ENCODE results near the gene ANKZF1.

Gene ANKZF1

DNA sequence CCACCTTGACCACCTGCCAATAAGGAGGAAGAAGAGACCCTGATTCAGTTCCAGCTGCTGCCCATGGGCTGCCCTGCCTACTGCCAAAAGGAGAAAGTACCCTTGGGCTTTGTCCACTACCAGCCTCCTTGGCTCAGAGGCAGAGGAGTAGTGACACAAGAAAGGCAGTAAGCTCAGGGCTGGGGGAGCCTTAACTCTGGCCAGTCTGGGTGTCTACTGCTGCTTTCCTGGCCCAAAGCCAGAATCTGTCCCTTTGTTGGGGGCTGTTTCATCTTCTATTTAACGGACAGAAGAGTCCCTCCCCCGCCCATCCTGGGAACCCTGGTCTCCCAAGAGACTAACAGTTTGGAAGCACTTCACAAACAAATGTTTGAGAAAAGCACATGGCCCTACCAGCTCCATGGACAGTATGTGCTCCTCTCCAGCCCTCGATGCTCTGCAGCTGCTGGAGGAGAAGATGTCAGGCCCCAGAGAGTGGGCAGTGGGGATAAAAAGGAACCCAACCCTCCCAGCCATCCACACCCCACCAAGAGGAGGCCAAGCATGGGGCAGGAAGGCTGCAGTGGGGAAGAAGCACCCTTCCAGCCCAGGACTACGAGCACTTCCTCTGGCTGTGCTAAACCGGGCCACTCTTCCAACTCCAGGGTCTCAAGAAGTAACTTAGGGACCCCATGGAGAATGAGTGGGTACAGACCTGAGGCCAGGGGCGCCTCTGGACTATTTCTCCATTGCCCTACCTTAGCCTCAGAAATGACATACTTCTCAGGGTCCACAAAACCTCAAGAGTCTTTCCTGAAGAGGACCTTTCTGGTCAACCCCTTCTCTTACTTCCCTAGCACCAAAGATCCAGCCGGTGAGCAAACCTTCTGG is 1.3 kb upstream of the ANKZF1 start:
- no peak for DNase-seq (ENCODE audit: low spot score)

DNA sequence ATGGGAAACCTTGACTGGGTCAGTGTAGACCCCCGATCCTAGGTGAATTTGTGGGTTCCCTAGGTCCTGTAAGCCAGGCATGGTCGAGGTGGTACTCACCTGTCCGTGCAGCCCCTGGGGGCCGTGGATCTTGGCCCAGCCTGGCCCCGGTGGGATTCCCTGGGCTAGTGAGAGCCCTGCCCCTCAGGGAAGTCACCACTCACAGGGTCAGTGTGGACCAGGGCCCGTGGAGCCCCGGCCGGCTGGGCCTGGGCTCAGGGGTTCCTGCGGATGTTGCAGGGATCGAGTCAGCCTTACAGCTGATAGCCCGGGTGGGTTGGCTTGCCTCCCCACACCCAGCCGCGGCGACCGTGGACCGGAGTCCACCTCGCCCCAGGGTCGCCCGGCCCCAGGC is 698 bp upstream of the ANKZF1 start:
- no peak for DNase-seq (ENCODE audit: low spot score)

GRCh38 chr2:219230059-219230540 is 494 bp downstream of the ANKZF1 start:
- DNase-seq (ENCODE audit: low spot score): peak; percentile 59

DNA sequence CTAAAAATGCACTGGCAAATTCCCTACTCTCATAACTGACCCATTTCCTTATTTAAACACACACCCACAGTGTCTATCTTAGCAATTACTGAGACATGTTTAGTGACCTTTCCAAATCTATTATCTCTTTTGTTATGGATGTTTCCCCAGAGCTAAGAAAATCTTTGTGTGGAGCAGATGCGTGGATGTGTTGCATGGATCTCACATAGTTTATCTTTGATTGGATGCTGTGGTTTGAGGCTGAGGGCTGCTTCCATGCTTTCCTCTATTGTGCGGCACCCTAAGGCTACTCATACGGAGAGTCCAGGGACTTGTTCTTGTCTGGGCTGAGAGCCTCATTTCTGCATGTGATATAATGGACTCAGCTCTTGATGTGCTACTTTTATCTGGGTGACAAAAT is 4.7 kb downstream of the ANKZF1 start:
- DNase-seq (ENCODE audit: low spot score): no peak

DNA sequence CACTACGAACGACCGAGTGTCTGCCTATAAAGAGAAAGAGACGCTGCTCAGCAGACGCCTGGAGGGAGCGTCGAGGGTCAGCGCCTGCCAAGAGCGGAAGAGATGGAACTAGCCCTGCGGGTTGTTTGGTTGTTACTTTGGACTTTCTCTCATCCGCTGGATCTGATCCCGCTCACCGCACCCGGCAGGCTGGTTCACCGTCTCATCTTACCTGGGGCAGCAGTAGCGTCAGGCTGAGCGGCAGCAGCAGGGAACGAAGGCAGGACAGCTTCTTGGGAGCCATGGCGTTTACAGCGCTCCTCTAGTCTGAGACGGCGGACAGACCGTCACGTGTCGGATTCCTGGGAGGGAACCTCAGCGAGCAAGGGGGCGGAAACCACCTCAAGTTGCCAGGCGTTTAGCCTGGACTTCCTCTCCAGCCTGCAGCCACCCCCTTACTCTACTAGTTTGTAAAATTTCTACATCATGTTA is 13.7 kb downstream of the ANKZF1 start:
- no peak for DNase-seq (ENCODE audit: low spot score)

- DNase-seq (ENCODE audit: low spot score): no peak
Measured at GRCh38 chr2:219244789-219245147, 15.2 kb downstream of the ANKZF1 start.

GRCh38 chr2:219245148-219245898 is 15.7 kb downstream of the ANKZF1 start, which contains the start of the genes GLB1L and STK16:
Gene GLB1L, minus strand, starts transcription at chr2:219245444. Its CDS starts 1,871 bp downstream, at chr2:219243573.
Gene STK16, plus strand, starts transcription at chr2:219245479. Its CDS starts 521 bp downstream, at chr2:219246000.
- peak; percentile 95 for DNase-seq (ENCODE audit: low spot score)

- no peak for DNase-seq (ENCODE audit: low spot score)
Measured at GRCh38 chr2:219245899-219246230, 16.3 kb downstream of the ANKZF1 start.

- no peak for DNase-seq (ENCODE audit: low spot score)
Measured at GRCh38 chr2:219246559-219246958, 17.0 kb downstream of the ANKZF1 start.

DNA sequence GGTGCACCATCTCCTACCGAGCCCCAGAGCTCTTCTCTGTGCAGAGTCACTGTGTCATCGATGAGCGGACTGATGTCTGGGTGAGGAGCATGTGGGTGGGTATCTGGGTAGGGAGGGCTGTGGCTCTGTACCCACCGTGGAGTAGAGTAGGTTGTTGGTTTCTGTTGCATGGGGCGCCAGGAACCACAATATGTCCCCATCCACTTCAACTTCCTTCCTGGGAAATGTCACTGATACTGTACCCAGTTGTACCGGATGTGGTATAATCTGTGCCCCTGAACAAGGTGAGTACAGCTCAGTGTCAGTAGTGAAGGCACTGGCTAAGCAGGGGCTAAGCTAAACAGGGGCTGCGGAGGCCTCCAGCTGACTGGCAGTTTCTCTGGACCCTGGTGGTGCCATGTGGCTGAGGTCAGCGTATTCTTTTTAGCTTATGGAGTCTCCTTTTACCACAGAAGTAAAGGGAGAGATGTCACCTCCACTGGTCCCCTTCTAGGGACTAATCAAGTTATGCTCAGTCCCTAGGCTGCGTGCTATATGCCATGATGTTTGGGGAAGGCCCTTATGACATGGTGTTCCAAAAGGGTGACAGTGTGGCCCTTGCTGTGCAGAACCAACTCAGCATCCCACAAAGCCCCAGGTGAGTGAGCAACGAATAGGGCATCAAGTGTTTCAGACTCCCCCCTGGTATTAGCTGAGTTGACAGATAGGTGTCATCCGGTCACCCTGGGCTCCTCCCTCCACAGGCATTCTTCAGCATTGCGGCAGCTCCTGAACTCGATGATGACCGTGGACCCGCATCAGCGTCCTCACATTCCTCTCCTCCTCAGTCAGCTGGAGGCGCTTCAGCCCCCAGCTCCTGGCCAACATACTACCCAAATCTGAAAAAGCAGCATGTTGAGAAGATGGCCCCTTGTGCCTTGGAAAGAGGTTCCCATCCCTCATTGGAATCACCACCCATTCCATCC is 18.4 kb downstream of the ANKZF1 start:
- no peak for DNase-seq (ENCODE audit: low spot score)

DNA sequence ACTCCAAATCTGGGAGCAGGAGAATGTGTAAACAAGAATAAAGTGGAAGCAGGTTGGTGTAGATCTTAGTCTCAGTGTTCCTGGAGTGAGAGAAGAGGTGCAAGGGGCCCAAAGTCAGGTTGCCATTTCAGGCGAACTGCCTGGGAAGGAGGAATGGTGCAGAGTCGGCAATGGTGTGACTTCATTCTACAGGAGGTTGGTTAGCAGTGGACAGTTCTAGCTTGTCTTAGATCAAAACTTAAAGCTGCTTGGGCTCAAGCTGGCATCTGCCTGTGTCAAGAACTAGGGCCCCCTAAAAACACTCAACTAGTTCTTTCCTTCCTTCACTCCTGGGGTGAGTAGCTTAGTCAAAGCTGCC is 19.2 kb downstream of the ANKZF1 start:
- no peak for DNase-seq (ENCODE audit: low spot score)

DNA sequence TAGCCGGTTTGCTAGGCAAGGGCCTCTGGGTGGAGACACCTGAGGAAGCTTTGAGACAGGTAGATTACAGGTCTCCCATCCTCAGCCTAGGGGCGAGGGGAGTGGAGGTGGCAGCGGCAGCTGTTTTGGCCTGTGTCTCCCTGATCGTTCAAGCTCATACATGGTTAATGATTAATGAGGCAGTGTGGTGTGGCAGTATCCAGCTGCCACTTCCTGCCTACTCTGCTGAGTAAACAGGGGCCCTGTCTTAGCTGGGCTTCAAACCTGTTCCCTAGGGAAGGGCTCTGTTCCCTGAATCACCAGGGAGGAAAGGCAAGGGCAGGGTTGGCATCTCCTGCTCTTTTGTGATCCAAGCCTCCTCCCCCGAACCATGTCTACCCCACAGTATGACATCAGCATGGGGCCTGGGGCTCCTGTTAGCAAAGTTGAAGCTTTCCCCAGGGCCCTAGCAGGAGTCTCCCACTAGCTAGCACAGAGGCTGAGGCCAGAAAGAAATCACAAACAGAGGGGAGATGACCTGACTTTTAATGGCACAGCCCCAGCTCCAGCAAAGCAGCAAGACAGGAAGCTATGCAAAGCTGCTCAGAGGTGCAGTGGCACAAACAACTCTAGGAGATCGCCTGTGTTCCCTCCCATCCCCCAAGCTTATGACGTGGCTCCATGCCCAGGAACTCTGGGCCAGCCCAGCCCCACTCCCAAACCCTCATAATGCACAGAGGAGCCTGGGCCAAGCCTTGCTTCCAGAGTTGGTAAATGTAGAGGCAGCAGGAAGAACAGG is 19.8 kb downstream of the ANKZF1 start:
- DNase-seq (ENCODE audit: low spot score): peak; percentile 76

GRCh38 chr2:219250049-219250781 is 20.6 kb downstream of the ANKZF1 start:
- no peak for DNase-seq (ENCODE audit: low spot score)

DNA sequence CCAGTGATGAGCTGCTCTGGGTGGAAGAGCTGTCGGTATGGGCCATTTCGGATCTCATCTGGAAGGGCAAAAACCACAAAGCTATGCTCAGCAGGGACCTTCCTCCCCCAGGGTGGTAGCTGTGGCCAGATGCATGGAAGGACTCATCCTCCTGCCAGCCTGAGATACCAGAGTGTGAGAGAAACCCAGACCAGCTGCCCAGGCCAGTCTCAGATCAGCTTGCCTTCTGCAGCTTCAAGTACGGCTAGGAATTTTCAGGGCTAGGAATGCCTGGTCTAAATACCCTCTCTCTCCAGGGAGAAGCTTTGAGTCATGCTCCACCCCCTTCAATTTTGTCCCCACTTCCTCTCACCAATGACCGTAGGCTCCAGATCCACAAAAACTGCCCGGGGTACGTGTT is 22.1 kb downstream of the ANKZF1 start:
- DNase-seq (ENCODE audit: low spot score): no peak

DNA sequence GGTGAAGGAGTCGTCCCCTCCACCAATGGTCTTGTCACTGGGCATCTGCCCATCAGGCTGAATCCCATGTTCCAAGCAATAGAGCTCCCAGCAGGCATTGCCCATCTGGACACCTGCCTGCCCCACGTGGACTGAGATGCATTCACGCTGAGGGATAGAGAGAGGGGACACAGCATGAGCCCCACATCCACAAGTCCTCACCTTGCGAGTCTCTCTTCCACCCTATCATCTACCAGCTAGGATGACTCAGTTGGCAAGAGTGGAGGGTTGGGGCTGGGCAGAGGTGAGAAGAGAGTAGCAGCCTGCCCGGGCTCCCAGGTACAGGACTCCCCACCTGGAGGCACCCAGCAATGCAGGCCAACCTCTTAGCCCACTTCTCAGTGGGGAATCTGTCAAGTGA is 22.5 kb downstream of the ANKZF1 start:
- no peak for DNase-seq (ENCODE audit: low spot score)

GRCh38 chr2:219252570-219252899 is 22.9 kb downstream of the ANKZF1 start:
- DNase-seq (ENCODE audit: low spot score): no peak

DNA sequence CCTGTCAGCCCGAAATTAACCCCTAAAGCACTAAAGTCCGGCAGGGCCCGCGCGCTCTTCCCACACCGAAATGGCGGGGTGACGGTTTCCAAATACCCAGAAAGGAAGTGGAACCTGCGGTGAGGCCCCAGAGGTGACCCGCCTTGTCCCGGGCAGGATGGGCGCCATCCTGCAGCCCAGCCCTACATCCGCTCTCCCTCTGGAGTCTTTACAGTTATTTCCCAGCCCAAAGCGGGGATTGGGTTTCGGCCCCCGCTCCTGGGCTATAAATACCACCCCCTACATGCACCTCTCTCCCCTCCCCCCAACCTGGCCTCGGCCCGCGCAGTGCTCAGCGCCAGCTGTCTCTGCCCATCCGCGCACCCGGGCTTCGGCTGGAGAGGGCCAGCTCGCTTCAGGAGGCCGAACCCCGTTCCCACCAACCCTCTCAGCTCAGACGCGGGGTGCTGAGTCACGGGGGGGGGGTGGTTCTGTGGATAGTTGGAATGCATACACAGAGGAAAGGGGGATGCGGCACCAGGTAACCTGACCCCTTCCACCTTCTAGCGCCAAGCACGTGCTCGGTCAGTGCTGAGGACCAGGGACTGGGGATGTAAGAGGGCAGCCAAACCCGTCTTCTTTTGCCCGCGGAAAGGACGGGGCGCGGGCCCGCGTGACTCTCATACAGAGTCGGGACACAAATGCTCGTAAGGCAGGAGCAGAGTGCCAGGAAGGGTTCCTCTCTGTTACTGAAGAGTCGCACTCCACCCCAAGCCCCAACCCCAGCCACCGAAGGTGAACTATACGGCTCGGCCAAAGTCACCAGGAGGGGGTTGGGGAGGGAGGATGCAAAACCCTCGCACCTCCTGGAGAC is 23.5 kb downstream of the ANKZF1 start, which contains the start of gene TUBA4B:
Gene TUBA4B (plus strand): TSS at position 344 of the 853 bp plus-strand sequence. CDS start 165 bp downstream, at position 509.
- no peak for DNase-seq (ENCODE audit: low spot score)

- DNase-seq (ENCODE audit: low spot score): peak; percentile 91
Measured at GRCh38 chr2:219253753-219254589, 24.4 kb downstream of the ANKZF1 start, which contains the start of gene TUBA4A. Gene TUBA4A, minus strand, starts transcription at chr2:219253918. Its CDS starts 60 bp downstream, at chr2:219253858.

Measured in HuH-7.5 (cell line).